GM21367 (cell line): ENCODE data around the gene SUMF1.
A peak's percentile ranks its signal among the peaks of the same experiment; 100 is the strongest.

ENCODE experiments used
- ATAC-seq: cut with Tn5 transposase; IDR thresholded peaks from one replicate; pipeline ENCODE4 v1.9.1; 2021; ENCODE audit not compliant: unreplicated experiment

The SUMF1 gene

DNA sequence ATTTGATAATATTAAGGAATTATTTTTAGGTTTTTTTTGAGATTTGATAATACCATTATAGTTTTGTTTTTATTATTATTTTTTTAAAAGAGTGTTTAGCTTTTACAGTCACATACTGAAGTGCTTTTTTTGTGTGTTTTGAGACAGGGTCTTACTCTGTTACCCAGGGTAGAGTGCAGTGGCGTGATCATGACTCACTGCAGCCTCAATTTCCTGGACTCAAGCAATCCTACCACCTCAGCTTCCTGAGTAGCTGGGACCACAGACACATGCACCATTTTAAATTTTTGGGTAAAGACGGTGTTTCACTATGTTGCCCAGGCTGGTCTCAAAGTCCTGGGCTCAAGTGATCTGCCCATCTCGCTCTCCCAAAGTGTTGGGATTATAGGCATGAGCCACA, 73.0 kb downstream of the SUMF1 start:
- no peak for ATAC-seq

DNA sequence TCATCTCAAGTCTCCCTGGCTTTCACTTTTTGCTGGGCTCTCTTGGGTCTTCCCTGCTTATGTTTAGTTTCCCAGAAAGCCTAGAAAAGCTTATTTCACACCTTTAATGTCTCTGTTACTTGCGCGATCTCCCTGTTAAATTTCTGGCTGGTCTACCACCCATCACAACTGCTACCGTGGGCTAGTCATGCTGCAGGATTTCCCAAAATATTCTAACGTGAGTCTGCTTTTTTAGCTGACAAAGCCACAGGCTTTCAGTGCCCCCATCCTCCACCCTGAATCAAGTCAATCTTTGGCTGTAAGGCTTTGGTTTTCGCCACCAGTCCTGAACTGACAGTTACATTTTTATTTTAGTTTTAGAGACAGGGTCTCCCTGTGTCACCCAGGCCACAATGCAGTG, 74.1 kb downstream of the SUMF1 start:
- ATAC-seq = no peak

DNA sequence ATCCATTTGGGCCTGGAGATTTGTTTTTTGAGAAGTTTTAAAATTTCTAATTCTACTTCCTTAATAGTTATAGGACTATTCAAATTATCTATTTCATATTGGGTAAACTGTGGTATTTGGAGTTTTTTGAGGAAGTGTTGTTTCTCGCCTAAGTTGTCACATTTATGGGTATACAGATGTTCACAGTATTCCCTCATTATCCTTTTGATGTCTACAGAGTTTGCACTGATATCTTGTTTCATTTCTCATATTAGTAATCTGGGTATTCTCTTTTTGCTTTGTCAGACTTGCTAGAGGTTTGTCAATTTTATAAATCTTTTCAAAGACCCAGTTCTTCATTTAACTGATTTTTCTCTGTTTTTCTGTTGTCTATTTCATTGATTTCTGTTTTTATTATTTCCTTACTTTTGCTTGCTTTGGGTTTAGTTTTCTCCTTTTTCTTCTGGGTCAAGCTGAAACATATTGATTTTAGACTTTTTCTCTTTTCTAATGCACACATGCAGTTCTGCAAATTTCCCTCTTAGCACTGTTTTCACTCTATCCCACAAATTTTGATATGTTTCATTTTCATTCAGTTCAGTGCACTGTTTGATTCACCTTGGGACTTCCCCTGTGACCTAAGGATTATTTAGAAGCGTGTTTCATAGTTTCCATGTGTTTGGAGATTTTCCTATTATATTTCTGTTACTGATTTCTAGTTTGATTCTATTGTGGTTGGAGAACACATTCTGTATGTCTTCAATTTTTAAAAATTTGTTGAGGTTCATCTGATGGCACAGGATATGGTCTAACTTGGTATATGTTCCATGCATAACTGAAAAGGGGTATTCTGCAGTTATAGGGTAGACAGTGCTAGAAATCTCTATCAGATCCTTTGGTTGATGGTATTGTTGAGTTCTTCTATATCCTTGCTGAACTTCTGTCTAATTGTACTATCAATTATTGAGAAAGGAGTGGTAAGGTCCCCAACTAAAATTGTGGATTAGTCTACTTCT, 79.6 kb downstream of the SUMF1 start:
- ATAC-seq = no peak

DNA sequence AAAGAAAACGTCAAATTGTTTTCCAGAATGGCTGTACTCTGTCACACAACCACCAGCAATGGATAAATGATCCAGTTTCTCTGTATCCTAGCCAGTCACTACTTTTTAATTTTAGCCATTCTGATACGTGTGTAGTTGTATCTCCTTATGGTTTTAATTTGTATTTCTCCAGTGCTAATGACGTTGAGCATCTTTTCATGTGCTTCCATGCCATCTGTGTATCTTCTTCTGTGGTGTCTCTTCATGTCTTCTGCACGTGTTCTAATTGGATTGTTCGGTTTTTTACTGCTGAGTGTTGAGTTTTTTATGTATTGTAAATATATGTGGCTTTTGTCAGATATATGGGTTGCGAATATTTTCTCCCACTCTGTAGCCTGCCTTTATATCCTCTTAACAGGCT, 81.9 kb downstream of the SUMF1 start:
- no peak for ATAC-seq

DNA sequence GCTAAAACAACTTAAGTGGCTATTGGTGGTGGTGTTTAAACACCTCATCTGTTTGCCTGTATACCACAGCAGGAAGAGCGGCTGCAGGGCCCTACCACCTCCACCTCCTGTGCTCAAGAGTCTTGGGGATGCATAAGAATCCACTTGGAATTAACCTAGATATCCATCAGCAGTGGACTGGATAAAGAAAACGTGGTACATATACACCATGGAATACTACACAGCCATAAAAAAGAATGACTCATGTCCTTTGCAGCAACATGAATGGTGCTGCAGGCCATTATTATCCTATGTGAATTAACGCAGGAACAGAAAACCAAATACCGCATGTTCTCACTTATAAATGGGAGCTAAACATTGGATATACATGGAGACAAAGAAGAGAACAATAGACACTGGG, 87.1 kb downstream of the SUMF1 start:
- ATAC-seq = no peak

DNA sequence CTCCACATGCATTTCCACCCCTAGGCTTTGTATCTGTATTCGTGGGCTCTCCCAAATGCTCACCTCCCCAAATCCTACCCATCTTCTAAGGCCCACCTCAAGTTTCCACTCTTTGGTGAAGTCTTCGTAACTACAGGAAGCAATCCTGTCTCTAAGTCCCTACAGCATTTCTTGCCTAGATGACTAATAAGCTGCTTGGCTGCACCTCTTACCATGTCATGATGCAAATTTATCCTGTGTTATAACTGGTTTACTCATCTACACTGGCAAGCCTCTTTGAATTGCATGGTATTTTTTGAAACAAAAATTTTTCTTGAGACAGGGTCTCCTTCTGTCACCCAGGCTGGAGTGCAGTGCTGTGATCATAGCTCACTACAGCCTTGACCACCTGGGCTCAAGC, 90.6 kb downstream of the SUMF1 start:
- ATAC-seq = no peak

DNA sequence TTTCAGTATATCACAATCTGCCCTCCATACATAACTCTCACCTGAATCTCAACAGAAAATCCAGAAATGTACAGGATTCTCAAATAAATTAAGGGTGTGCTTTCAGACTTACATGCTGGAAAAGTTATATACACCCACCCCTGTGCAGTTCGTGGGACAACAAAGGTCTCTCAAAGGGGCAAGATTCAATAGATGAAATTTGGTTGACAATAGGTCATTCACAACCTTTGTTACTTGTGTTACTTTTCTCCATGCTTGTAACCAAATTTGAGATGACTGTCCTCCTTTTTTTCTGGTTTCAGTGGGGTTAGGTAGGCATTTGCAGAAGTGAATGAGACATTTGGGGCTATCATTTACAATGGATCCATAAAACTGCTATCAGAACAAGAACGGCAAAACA, 91.2 kb downstream of the SUMF1 start:
- no peak for ATAC-seq

DNA sequence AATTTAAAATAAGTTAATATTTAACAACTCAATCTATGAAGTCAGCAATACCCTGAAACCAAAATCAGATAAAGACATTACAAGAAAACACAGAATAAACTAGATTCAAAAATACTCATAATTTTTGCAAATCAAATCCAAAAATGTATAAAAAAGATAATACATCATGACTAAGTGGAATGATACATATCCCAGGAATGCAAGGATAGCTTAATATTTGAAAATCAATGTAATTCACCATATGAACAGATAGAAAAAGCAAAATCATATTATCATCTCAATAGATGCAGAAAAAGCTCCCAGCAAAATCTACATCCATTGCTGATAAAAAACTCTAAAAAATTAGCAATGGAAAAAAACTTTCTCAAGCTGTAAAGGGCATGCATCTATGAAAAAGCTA, 93.4 kb downstream of the SUMF1 start:
- ATAC-seq = no peak

DNA sequence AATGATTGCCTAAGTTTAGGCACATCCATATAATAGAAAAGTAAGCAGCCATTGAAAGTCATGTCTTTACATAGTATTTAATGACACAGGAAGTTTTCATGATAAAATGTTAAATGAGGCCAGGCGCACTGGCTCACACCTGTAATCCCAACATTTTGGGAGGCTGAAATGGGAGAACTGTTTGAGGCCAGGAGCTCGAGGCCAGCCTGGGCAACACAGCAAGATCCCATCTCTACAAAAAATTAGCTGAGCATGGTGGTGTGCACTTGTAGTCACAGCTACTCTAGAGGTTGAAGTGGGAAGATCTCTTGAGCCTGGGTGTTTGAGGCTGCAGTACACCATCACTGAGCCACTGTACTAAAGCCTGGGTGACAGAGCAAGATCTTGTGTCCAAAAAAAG, 104.5 kb downstream of the SUMF1 start:
- no peak for ATAC-seq

DNA sequence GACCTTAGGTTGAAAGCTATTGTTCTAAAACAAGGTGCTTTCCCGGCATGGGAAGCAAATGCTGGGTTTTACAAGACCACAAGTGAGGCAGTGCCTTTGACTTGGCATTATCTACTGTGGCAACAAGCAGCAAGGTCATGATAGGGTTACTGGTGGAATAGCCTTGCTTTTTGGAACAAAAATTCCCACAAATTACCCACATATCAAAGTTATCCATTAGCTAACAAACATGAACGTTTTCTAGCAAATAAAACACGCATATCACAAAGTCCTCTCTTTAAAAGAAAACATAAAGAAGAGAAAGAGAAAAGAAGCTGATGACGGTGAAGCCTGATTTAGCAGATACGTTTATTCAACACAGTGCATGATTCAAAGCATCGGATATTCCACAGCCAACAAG, 106.3 kb downstream of the SUMF1 start:
- ATAC-seq = no peak

DNA sequence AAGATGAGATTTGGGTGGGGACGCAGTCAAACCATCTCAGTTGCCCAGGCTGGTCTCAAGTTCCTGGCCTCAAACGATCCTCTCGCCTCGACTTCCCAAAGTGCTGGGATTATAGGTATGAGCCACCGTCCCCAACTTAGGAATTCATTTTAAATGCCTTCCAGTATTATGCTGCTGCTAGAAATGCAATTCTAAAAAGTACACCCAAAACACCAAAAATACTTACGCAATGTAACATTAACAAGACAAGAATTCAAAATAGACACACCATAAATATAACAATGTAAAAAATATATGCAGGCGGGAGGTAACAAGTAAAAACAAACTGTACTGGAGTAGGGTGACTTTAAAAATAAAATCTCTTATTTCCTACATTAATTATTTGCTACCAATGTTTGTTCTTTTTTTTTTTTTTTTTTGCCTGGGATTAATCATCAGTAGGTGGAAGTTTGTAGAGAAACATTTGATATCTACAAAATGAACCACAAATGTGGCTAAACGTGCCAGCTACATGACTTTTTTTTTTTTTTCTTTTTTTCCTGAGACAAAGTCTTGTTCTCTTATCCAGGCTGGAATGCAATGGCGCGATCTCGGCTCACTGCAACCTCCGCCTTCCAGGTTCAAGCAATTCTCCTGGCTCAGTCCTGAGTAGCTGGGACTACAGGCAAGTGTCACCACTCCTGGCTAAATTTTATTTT, 107.1 kb downstream of the SUMF1 start:
- no peak for ATAC-seq

DNA sequence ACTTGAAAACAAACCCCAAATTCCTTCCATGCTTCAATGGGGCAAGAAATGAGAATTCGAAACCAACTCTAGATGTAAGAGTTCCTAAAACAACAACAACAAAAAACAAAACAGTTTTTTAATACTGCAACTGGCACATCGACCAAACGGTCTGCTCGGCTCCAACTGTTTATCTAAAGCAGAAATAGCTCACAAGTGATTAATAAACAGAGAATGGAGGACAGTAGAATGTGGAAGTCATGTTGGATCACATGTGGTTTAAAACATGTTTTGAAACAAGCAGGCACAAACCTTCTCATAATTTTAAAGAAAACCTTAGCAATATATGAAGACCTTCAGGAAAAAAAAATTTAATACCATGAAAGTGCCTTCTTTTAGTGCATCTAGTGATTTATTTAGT, 108.8 kb downstream of the SUMF1 start:
- no peak for ATAC-seq

DNA sequence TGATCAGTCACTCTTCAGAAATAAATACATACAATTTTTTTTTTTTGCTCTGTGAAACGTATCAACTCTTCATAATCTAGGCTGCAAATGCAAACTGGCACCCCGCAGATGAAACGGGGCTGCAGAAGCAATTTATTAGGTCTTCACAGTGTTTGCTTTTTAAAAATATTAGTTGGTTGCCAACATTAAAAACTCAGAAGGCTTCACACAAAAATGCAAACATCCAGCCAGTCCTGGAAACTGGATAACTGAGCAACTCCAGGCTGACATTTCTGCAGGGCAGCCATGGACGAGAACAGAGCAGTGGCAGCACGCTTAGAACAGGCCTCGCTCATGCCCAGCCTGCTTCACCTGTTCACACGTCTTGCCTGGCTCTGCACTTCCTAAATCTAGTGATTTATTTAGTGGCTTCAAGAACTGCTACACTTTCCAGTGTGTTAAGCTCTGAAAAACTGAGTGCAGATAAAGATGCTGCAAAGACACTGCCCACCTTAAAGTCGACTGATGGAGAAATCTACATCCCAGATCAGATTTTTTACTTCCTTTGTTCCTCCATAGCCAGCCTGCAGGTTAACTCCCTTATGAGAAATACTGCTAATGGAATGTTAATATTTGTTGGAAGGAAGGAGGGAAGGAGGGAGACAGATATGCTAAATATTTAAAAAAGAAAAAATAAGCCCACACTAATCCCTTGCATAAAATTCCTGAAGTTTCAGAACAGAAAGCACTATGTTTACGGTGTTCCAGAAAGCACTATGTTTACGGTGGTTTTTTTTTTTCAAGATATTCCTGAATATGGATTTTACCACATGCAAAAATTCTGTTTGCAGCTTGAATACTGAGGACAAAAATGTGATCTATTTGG, 110.3 kb downstream of the SUMF1 start:
- ATAC-seq = no peak

DNA sequence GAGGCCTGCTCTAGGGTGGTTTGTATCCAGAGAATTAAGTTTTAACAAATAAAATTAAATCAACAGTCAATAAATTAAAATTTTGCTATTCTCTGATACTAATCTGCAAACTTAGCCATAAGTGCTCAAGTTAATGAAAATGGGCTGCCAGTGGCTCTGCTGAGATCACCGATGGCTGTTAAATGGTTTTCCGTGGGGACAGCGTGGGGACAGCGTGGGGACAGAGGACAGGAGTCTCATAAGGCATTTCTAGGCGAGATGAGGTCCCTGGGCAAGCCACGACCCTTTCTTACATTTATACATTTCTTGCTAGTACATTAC, 110.9 kb downstream of the SUMF1 start:
- ATAC-seq = no peak

DNA sequence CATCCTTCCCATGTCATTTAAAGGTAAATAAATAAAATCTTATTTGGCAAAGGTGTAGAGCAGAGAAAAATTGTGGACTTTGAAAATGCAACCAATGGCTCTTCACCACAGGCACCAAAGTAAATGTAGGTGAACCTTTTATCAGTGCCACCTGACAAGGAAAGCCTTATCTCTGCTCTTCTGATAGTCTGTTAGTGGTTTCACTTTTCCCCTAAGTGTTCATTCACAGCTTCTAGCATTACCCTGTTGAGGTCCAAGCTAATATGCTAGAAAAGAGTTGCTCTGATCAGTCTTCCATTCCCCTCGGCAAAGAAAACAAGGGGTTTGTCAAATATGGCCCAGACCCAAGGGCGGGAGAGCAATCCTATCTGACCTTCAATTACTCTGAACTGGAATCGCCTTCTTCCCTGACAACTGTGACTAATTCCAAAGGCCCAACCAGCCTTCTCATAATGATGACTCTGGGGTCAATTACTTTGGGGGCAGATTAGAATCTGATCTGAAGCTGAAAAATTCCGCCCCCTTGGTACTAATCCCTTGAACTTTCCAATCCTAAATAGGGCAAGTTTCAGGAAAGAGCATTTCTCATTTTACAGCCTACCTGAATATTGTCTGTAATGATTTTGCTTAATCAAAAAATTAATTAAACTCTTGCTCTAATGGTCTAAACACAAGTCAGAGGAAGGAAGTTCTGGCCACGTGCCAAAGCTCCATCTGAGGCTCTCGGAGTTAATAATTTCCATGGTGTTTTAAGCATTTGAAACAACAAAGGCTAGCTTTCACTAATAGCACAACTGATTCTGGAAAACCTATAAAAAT, 111.5 kb downstream of the SUMF1 start:
- ATAC-seq = no peak

DNA sequence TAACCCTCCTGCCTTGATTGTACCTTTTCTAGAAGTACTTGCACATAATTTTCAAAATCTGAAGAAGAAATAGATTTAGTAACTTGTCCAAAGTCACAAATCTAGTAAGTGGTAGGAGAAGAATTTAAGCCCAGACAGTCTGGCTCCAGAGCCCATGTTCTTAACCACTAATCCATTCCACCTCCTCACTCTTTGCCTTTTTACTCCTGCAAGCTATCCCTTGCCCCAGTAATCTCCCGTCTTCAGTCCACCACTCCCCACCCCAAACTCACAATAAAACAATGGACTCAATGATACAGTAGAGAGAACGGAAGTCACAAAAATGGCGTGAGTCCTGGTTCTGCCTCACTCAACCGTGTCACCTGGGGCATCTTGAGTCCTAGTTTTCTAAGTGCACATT, 115.2 kb downstream of the SUMF1 start:
- no peak for ATAC-seq

DNA sequence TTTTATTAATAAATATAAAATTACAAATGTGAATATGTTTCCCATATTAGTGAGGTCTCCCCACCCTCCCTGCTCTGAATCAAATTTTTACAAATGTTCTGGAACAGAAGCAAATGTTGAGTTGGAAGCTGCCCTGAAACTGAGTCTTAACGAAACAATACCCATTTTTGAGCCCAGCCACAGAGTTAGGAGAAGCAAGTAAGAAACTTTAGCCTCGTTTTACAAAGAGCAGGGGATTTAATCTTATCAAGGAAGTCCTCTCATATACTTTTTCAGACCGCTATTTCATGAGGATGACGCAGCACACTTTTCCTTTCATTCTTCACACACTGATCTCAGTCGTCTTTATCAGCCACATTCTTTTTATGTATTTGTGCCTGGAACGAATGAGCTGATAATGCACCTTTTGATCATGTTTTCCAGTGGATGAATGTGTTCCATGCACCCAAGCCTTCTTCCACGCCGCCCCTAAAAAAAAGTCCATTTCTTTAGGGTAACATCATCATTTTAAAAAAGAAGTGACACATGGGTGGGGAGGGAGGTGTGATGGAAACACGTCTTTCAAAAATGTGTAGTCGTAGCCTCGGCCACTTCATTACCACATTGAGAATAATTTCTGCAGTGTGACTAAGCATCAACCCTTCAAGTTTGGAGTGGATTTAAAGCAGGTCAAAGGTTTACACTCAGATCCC, 115.8 kb downstream of the SUMF1 start:
- peak; percentile 45 for ATAC-seq

DNA sequence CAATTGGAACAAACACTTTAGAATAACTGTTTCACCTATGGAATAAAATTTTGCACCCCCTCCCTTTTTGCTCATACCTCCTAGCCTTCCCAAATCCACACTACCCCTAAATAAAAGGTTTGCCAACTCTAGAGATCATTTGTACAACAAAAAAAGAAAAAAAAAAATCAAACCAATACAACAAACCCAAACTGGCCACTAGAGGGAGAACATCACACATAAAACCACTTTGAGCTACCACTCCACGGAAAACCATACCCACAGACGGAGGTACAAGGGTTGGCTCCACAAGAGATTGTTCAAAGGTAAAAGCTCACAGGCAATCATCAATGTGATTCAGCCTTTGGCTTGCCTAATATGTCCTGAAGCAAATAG, 116.3 kb downstream of the SUMF1 start:
- peak; percentile 84 for ATAC-seq

DNA sequence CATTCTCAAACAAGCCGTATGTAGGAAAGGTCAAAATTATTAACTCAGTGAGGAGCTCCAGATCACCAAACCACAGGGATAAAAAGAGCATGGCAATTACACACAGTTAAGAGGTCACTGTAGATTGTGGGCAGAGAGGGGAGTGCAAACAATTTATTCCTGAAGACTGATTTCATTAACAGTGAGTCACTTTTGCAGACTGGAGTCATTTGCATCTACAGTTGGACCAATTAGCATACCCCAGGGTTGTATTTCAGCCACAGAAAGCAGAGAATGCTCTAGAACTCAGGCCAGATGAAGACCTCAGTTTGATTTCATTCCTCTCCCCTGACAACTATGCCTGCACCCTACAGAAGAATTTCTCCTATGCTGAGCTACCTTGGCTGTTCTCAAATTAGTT, 123.8 kb downstream of the SUMF1 start:
- no peak for ATAC-seq

DNA sequence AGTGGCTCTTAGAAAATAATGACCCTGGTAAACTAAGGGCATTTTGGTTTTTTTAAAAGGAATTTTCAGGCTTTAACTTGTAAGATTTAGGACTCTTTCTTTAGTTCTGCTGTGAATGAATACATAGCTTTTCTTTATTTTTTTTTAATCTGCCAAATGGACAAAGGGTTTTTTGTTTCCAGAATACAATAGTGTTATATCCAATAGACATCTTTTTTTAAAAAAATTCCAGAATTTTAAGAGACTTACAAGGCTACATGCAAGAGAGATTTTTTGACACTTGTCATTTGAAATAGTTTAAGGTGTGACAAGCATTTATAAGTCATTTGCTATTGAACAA, 125.8 kb downstream of the SUMF1 start:
- no peak for ATAC-seq
